HG02678 (cell line): Measurements from ENCODE around the gene CFAP251.

Source experiments
- ATAC-seq: cut with Tn5 transposase; IDR thresholded peaks from one replicate; pipeline ENCODE4 v1.9.1; 2021; ENCODE audit warnings: mild to moderate bottlenecking, moderate library complexity; ENCODE audit not compliant: unreplicated experiment

The CFAP251 gene

DNA sequence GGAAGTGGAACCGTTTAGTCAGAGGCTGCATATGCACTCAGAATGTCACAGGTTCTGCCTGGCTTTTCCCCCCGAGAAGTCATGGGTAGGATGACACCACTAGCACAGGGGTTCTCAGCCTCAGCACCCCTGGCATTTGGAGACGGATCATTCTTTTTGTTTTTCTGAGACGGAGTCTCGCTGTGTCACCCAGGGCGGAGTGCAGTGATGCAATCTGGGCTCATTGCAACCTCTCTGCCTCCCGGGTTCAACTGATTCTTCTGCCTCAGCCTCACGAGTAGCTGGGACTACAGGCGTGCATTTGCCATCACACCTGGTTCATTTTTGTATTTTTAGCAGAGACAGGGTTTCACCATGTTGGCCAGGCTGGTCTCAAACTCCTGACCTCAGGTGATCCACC lies 131.4 kb downstream of the CFAP251 start:
- no peak for ATAC-seq

DNA sequence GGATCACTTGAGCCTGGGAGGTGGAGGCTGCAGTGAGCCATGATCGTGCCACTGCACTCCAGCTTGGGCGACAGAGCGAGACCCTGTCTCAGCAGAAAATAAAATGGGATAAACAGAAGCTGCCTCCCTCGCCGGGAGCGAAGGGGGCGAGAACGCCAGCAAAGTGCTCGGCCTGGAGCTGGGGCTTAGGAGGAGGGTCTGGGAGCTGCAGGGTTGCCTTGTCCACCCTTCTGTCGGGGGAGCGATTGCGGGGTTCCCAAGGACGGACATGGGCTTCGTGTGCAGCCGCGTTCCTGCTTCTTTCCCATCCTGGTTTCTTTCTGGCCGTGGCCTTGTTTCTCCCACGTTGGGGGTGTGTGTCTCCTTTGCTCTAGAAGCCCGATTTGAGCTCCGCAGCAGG lies 132.3 kb downstream of the CFAP251 start:
- no peak for ATAC-seq

DNA sequence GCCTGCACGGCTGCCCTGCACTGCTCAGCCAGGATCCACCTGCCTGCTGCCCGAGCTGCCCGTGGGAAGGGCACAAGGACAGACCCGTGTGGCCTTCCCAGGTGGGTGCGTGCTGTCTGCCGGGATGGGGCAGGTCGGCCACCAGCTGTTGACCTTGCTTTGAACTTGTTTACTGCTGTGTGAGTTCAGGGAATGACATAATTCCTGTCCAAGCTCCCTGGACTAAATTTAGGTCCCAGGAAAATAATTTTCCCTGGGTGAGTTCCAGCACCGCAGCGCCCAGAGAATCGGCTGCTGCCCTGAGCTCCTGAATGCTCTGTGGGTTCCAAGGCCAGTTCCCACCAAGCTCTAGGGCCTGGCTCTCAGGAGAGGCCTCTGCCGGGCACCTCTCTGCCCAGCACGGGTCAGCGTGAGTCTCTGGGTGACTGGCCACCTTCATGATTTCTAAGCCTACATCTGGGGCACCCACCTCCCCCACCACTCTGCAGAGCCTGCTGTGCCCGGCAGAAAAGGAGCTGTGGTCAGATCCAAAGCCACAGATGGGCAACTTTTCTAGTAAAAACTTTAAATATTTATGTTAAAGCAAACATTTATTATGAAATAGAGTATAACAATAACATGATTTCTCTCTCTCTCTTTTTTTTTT lies 133.0 kb downstream of the CFAP251 start:
- no peak for ATAC-seq

DNA sequence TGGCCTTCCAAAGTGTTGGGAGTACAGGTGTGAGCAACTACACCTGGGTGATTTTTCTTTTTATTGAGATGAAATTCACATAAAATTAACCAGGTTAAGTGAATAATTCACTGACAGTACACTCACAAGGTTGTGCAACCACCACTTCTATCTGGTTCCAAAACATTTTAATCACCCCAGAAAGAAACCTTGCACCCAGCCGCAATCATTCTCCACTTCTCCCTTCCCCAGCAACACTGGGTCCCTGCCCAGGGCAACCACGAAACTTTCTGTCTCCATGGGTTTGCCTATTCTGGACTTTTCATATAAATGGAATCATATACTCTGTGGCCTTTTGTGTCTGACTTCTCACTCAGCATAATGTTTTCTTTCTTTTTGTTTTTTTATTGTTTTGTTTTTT lies 133.9 kb downstream of the CFAP251 start:
- no peak for ATAC-seq
